Measurements from ENCODE around the gene ALOX5AP. TPM values are rescaled to one million over a fixed set of nuclear protein-coding genes. Genes with fewer than 3 reads are reported as not detected.

Gene ALOX5AP
- total RNA-seq, 1 experiment from 2014 or later, result not detected

DNA sequence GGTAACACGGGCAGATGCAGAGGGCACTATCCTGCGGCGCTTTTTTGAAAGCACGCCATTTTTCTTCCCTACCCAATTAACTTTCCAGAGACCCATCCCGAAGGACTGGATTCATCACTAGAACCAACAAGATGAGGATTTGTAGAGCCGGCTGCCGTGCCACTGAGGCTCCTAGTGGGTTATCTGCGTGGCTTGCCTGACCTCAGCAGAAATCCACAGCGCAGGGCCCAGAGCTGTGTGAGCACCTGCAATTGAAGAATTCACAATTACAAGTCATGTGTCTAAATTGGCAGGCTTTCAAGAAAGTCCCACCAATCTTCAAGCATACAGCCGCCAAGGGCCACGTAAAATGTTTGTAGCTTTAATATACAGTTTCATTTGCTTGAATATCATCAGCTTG is 75.5 kb downstream of the ALOX5AP start (continued):
- TF ChIP-seq ZNF121 (CRISPR knock-in tag; IDR thresholded peaks at IDR 0.05) (no peak), CREB1 (CRISPR knock-in tag; IDR thresholded peaks at IDR 0.05) (no peak), CBFB (CRISPR knock-in tag; IDR thresholded peaks at IDR 0.05; ENCODE audit: low read depth) (no peak), SOX15 (CRISPR knock-in tag; IDR thresholded peaks at IDR 0.05) (no peak), NR3C1 (CRISPR knock-in tag; conservative IDR thresholded peaks at IDR 0.05; ENCODE audit: low read depth) (no peak), ZNF317 (CRISPR knock-in tag; IDR thresholded peaks at IDR 0.05; ENCODE audit: borderline replicate concordance, low read depth) (no peak), TEAD4 (CRISPR knock-in tag; IDR thresholded peaks at IDR 0.05) (no peak), IRF2 (CRISPR knock-in tag; IDR thresholded peaks at IDR 0.05; ENCODE audit: borderline replicate concordance, low read depth) (no peak)
- TF ChIP-seq, protein P1, sequence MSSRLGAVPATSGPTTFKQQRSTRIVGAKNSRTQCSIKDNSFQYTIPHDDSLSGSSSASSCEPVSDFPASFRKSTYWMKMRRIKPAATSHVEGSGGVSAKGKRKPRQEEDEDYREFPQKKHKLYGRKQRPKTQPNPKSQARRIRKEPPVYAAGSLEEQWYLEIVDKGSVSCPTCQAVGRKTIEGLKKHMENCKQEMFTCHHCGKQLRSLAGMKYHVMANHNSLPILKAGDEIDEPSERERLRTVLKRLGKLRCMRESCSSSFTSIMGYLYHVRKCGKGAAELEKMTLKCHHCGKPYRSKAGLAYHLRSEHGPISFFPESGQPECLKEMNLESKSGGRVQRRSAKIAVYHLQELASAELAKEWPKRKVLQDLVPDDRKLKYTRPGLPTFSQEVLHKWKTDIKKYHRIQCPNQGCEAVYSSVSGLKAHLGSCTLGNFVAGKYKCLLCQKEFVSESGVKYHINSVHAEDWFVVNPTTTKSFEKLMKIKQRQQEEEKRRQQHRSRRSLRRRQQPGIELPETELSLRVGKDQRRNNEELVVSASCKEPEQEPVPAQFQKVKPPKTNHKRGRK (CRISPR knock-in tag; IDR thresholded peaks at IDR 0.05; ENCODE audit: borderline replicate concordance), result no peak
- TF ChIP-seq, protein P2, sequence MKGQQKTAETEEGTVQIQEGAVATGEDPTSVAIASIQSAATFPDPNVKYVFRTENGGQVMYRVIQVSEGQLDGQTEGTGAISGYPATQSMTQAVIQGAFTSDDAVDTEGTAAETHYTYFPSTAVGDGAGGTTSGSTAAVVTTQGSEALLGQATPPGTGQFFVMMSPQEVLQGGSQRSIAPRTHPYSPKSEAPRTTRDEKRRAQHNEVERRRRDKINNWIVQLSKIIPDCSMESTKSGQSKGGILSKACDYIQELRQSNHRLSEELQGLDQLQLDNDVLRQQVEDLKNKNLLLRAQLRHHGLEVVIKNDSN (CRISPR knock-in tag; IDR thresholded peaks at IDR 0.05), result no peak
- TF ChIP-seq, protein P3, sequence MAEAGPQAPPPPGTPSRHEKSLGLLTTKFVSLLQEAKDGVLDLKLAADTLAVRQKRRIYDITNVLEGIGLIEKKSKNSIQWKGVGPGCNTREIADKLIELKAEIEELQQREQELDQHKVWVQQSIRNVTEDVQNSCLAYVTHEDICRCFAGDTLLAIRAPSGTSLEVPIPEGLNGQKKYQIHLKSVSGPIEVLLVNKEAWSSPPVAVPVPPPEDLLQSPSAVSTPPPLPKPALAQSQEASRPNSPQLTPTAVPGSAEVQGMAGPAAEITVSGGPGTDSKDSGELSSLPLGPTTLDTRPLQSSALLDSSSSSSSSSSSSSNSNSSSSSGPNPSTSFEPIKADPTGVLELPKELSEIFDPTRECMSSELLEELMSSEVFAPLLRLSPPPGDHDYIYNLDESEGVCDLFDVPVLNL (CRISPR knock-in tag; IDR thresholded peaks at IDR 0.05; ENCODE audit: borderline replicate concordance, low read depth), result no peak
- TF ChIP-seq, protein P4, sequence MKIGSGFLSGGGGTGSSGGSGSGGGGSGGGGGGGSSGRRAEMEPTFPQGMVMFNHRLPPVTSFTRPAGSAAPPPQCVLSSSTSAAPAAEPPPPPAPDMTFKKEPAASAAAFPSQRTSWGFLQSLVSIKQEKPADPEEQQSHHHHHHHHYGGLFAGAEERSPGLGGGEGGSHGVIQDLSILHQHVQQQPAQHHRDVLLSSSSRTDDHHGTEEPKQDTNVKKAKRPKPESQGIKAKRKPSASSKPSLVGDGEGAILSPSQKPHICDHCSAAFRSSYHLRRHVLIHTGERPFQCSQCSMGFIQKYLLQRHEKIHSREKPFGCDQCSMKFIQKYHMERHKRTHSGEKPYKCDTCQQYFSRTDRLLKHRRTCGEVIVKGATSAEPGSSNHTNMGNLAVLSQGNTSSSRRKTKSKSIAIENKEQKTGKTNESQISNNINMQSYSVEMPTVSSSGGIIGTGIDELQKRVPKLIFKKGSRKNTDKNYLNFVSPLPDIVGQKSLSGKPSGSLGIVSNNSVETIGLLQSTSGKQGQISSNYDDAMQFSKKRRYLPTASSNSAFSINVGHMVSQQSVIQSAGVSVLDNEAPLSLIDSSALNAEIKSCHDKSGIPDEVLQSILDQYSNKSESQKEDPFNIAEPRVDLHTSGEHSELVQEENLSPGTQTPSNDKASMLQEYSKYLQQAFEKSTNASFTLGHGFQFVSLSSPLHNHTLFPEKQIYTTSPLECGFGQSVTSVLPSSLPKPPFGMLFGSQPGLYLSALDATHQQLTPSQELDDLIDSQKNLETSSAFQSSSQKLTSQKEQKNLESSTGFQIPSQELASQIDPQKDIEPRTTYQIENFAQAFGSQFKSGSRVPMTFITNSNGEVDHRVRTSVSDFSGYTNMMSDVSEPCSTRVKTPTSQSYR (CRISPR knock-in tag; IDR thresholded peaks at IDR 0.05), result no peak
- TF ChIP-seq, protein P5, sequence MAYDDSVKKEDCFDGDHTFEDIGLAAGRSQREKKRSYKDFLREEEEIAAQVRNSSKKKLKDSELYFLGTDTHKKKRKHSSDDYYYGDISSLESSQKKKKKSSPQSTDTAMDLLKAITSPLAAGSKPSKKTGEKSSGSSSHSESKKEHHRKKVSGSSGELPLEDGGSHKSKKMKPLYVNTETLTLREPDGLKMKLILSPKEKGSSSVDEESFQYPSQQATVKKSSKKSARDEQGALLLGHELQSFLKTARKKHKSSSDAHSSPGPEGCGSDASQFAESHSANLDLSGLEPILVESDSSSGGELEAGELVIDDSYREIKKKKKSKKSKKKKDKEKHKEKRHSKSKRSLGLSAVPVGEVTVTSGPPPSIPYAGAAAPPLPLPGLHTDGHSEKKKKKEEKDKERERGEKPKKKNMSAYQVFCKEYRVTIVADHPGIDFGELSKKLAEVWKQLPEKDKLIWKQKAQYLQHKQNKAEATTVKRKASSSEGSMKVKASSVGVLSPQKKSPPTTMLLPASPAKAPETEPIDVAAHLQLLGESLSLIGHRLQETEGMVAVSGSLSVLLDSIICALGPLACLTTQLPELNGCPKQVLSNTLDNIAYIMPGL (CRISPR knock-in tag; IDR thresholded peaks at IDR 0.05), result no peak

Other genes with a start within 250 kb of the ALOX5AP start
- gene USPL1, start 117.6 kb upstream of the ALOX5AP start, total RNA-seq (2021), result 14.3 to 15.9 TPM (median 15.4 TPM) in 3 replicates
- 1.9 to 2.4 TPM (median 2.1 TPM) in 3 replicates for gene MEDAG, start 170.7 kb downstream of the ALOX5AP start, total RNA-seq (2021)
- gene TEX26, start 197.1 kb downstream of the ALOX5AP start, total RNA-seq (2021), result not detected in 3 replicates